A549 (cell line): ENCODE data around the gene AAGAB. TPM values are rescaled to one million over a fixed set of nuclear protein-coding genes. Genes with fewer than 3 reads are reported as not detected.
A peak's percentile ranks its signal among the peaks of the same experiment; 100 is the strongest.

Source experiments
- ATAC-seq, 2 experiments: fragments of 200-7000 bp in 1 of 2; fragments of >200 bp in 1 of 2; cut with Nextera tagmentation in 1 of 2; cut with Tn5 transposase in 1 of 2; 3 replicates each; pipeline versions ENCODE4 v1.8.0 to v1.9.1; 2018 to 2020; ENCODE audit warnings: mild to moderate bottlenecking in 1 of 2, moderate library complexity in 1 of 2
- CTCF ChIA-PET: fragments of 300-600 bp; sonication (Branson Sonifier 250); formaldehyde crosslinking; extraction: SDS; loops from one replicate; lab custom pipeline; 2021; ENCODE audit warnings: antibody characterized with exemption, inconsistent platforms; lab: Yijun Ruan, JAX
- POLR2A ChIA-PET: fragments of 350-600 bp; formaldehyde crosslinking; extraction: SDS; loops from one replicate; lab custom pipeline; 2021; ENCODE audit warnings: antibody characterized with exemption, inconsistent platforms; lab: Yijun Ruan, JAX
- DNase-seq, 2 experiments: peaks; one replicate each; pipeline versions ENCODE4 v3.0.0 to v3.0.0-alpha.2; 2011 to 2016; ENCODE audit warnings: low read depth in 1 of 2, low spot score in 1 of 2
- FAIRE-seq: peaks from 2 replicates; lab custom pipeline; 2011; peaks lifted over from hg19 to GRCh38; lab: Jason Lieb, UNC
- H3K27ac ChIP-seq, 2 experiments: fragments of >200 bp; sonication (Bioruptor Twin); formaldehyde crosslinking; 3 replicates each; pipeline ENCODE4 v1.5.1; 2016 to 2017
- H3K4me1 ChIP-seq: fragments of >200 bp; sonication (Bioruptor Twin); formaldehyde crosslinking; 3 replicates; pipeline ENCODE4 v1.6.1; 2016
- H3K4me2 ChIP-seq: fragments of >200 bp; sonication (Bioruptor Twin); formaldehyde crosslinking; 3 replicates; pipeline ENCODE4 v1.6.1; 2016
- H3K4me3 ChIP-seq: fragments of >200 bp; sonication (Bioruptor Twin); formaldehyde crosslinking; 3 replicates; pipeline ENCODE4 v1.5.1; 2016
- H3K9me3 ChIP-seq: fragments of >200 bp; sonication (Bioruptor Twin); formaldehyde crosslinking; 3 replicates; pipeline ENCODE4 v1.6.1; 2016
- ATOH8 ChIP-seq: fragments of 250-450 bp; sonication (Bioruptor Pico); IDR thresholded peaks from 2 replicates; pipeline ENCODE4 v1.5.0; 2020; ENCODE audit warnings: low read depth, mild to moderate bottlenecking, moderate library complexity
- BHLHE40 ChIP-seq: IDR thresholded peaks from 2 replicates; pipeline ENCODE4 v1.6.1; 2012; ENCODE audit warnings: low read depth, low read length, inconsistent platforms
- CHD4 ChIP-seq: fragments of 200-600 bp; sonication (generic); IDR thresholded peaks from 2 replicates; pipeline ENCODE4 v1.6.1; 2016; ENCODE audit warnings: antibody characterized with exemption, mild to moderate bottlenecking, borderline replicate concordance
- E2F6 ChIP-seq: IDR thresholded peaks from 2 replicates; pipeline ENCODE4 v1.6.1; 2012; ENCODE audit warnings: low read depth, borderline replicate concordance
- ELK1 ChIP-seq: fragments of 150-350 bp; IDR thresholded peaks from 2 replicates; pipeline ENCODE4 v1.6.1; 2014; ENCODE audit warnings: low read depth, mild to moderate bottlenecking, low read length
- EP300 ChIP-seq, 2 experiments: fragments of >200 bp; sonication (Bioruptor Twin); formaldehyde crosslinking; IDR thresholded peaks; 2 replicates in 1 of 2; 3 replicates in 1 of 2; pipeline ENCODE4 v1.6.1; 2016 to 2017
- ESRRA ChIP-seq: fragments of 150-350 bp; IDR thresholded peaks from 2 replicates; pipeline ENCODE4 v1.6.1; 2014; ENCODE audit warnings: mild to moderate bottlenecking, low read length, borderline replicate concordance
- FOSB ChIP-seq: fragments of 250-450 bp; sonication (Bioruptor Pico); IDR thresholded peaks from 2 replicates; pipeline ENCODE4 v1.5.0; 2020; ENCODE audit warnings: mild to moderate bottlenecking, moderate library complexity
- GATA3 ChIP-seq: IDR thresholded peaks from 2 replicates; pipeline ENCODE4 v1.6.1; 2012; ENCODE audit warnings: borderline replicate concordance
- HES2 ChIP-seq: fragments of >200 bp; sonication (Bioruptor Twin); formaldehyde crosslinking; IDR thresholded peaks from 2 replicates; pipeline ENCODE4 v1.6.1; 2016
- HEYL ChIP-seq: fragments of 250-450 bp; sonication (Bioruptor Pico); IDR thresholded peaks from 2 replicates; pipeline ENCODE4 v1.8.0; 2021; ENCODE audit warnings: mild to moderate bottlenecking, moderate library complexity
- HMGXB4 ChIP-seq: fragments of 250-450 bp; sonication (Bioruptor Pico); IDR thresholded peaks from 2 replicates; pipeline ENCODE4 v1.5.0; 2021; ENCODE audit warnings: mild to moderate bottlenecking, moderate library complexity, borderline replicate concordance
- HOXB5 ChIP-seq: fragments of 250-450 bp; sonication (Bioruptor Pico); IDR thresholded peaks from 2 replicates; pipeline ENCODE4 v1.5.0; 2020; ENCODE audit warnings: mild to moderate bottlenecking, moderate library complexity
- JUN ChIP-seq, 2 experiments: fragments of >200 bp; sonication (Bioruptor Twin); formaldehyde crosslinking; IDR thresholded peaks; 2 replicates in 1 of 2; 3 replicates in 1 of 2; pipeline ENCODE4 v1.6.1; 2016 to 2017
- KDM1A ChIP-seq: fragments of 200-600 bp; sonication (generic); IDR thresholded peaks from 2 replicates; pipeline ENCODE4 v1.6.1; 2016; ENCODE audit warnings: low read depth, mild to moderate bottlenecking
- MAX ChIP-seq: IDR thresholded peaks from 2 replicates; pipeline ENCODE4 v1.6.1; 2012
- PBX3 ChIP-seq: IDR thresholded peaks from 2 replicates; pipeline ENCODE4 v1.6.1; 2012
- POLR2A ChIP-seq: IDR thresholded peaks from 2 replicates; pipeline ENCODE4 v1.6.1; 2012; ENCODE audit warnings: mild to moderate bottlenecking, low read length
- RNF2 ChIP-seq: fragments of 200-600 bp; sonication (generic); IDR thresholded peaks from 2 replicates; pipeline ENCODE4 v1.6.1; 2016; ENCODE audit warnings: low read depth, mild to moderate bottlenecking, antibody characterized with exemption, moderate library complexity, borderline replicate concordance
- SREBF2 ChIP-seq: fragments of 450-650 bp; IDR thresholded peaks from 2 replicates; pipeline ENCODE4 v1.6.1; 2014; ENCODE audit warnings: mild to moderate bottlenecking, moderate library complexity
- TFCP2L1 ChIP-seq: fragments of 250-450 bp; sonication (Bioruptor Pico); IDR thresholded peaks from 2 replicates; pipeline ENCODE4 v1.5.0; 2021; ENCODE audit warnings: mild to moderate bottlenecking
- ZSCAN20 ChIP-seq: fragments of 250-450 bp; sonication (Bioruptor Pico); IDR thresholded peaks from 2 replicates; pipeline ENCODE4 v1.8.0; 2022; ENCODE audit warnings: mild to moderate bottlenecking, moderate library complexity
- WGBS: methylation state at CpG from one replicate; pipeline ENCODE4 v1.1.6; 2017; ENCODE audit errors: missing lambda C conversion rate; 5-methylcytosine and 5-hydroxymethylcytosine counted together
- polyA plus RNA-seq, 4 experiments: library from polyadenylated mRNA; depleted of rRNA in 3 of 4; stranded (reverse); fragments of >200 nt; fragmentation: RNase III in 1 of 4; extraction: RNeasy Plus Mini Kit Qiagen cat#74134 plus additional on column Dnase treatment in 1 of 4; gene quantifications; 2 replicates in 3 of 4; 3 replicates in 1 of 4; pipeline ENCODE4 v1.2.3, GENCODE V29; 2011 to 2017

Gene AAGAB
- polyA plus RNA-seq, 2 of the 4 experiments (the other 2 are of a cell fraction), result 68.9 to 107 TPM

- Histone ChIP-seq H3K4me2 (no peak overlapping the region), H3K9me3 (peaks cover 3% of the 10 kb centered on the region), H3K4me1 (no peaks in the 10 kb centered on the region), H3K27ac (no peak overlapping the region), H3K4me3 (no peak overlapping the region)
- ATAC-seq (no peak), DNase-seq (no peak), FAIRE-seq (peak; percentile 90)
- POLR2A ChIA-PET, result no interaction called here
- CTCF ChIA-PET, result interaction anchor here (0.6 to 3.2 kb wide), 3 partner anchors 11 to 1457 kb away, joined by 3 to 15 read pairs (median 5); no protein-coding TSS in a partner anchor
- WGBS, result 87% methylated on average over 2 of the region's 2 CpGs
- TF ChIP-seq HMGXB4 (CRISPR knock-in tag) (no peak), TFCP2L1 (CRISPR knock-in tag) (no peak), MAX (no peak)
These were observed 25.8 kb upstream of the AAGAB start for GRCh38 chr15:67280217-67280616.

GRCh38 chr15:67276666-67277065 lies 22.2 kb upstream of the AAGAB start:
- DNase-seq (no peak), FAIRE-seq (no peak), ATAC-seq (no peak)
- Histone ChIP-seq H3K4me2 (no peak overlapping the region), H3K4me1 (no peaks in the 10 kb centered on the region), H3K27ac (no peak overlapping the region), H3K9me3 (0 out of 3 replicates have a peak, but pooled peaks cover 3% of the 10 kb centered on the region), H3K4me3 (no peak overlapping the region)
- WGBS, result 73% methylated on average over 1 of the region's 1 CpG
- ChIA-PET CTCF (no interaction called here), POLR2A (no interaction called here)
- TF ChIP-seq PBX3, result no peak
- no peak for TF ChIP-seq E2F6
- no peak for TF ChIP-seq ESRRA
- TF ChIP-seq ZSCAN20 (CRISPR knock-in tag), result no peak
- no peak for TF ChIP-seq MAX
- TF ChIP-seq ELK1, result no peak
- TF ChIP-seq HES2, result no peak
- no peak for TF ChIP-seq SREBF2
- TF ChIP-seq BHLHE40, result no peak
- TF ChIP-seq RNF2, result no peak
- no peak for TF ChIP-seq EP300 (IDR thresholded peaks at IDR 0.05)
- no peak for TF ChIP-seq POLR2A
- no peak for TF ChIP-seq HOXB5
- no peak for TF ChIP-seq KDM1A
- TF ChIP-seq JUN (IDR thresholded peaks at IDR 0.05), result no peak
- no peak for TF ChIP-seq CHD4
- no peak for TF ChIP-seq HEYL
- TF ChIP-seq ATOH8, result no peak
- TF ChIP-seq GATA3, result no peak
- TF ChIP-seq FOSB (CRISPR knock-in tag), result no peak
